HEK293T (cell line): ENCODE data around the gene NUDC.

Source experiments
- CTCF ChIA-PET: fragments of 350-600 bp; formaldehyde crosslinking; extraction: SDS; loops from one replicate; lab custom pipeline; 2021; ENCODE audit warnings: antibody characterized with exemption, inconsistent platforms; lab: Yijun Ruan, JAX
- POLR2A ChIA-PET: fragments of 350-600 bp; formaldehyde crosslinking; extraction: SDS; loops from one replicate; lab custom pipeline; 2020; ENCODE audit warnings: antibody characterized with exemption, inconsistent platforms; lab: Yijun Ruan, JAX
- DNase-seq: peaks from one replicate; pipeline ENCODE4 v3.0.0; 2012; ENCODE audit warnings: mixed read lengths; ENCODE audit errors: extremely low spot score
- ARNT ChIP-seq: fragments of 450-650 bp; IDR thresholded peaks from 2 replicates; pipeline ENCODE4 v1.6.1; 2017; ENCODE audit warnings: mild to moderate bottlenecking
- BHLHE40 ChIP-seq: fragments of 450-650 bp; IDR thresholded peaks from 2 replicates; pipeline ENCODE4 v1.6.1; 2016; ENCODE audit warnings: mild to moderate bottlenecking, moderate library complexity, borderline replicate concordance
- CTBP1 ChIP-seq: fragments of 450-650 bp; IDR thresholded peaks from 2 replicates; pipeline ENCODE4 v1.6.1; 2016; ENCODE audit warnings: borderline replicate concordance
- ELF4 ChIP-seq: fragments of 450-650 bp; IDR thresholded peaks from 2 replicates; pipeline ENCODE4 v1.6.1; 2017; ENCODE audit warnings: antibody characterized with exemption
- FOXA1 ChIP-seq: fragments of 450-650 bp; IDR thresholded peaks from 2 replicates; pipeline ENCODE4 v1.6.1; 2016; ENCODE audit warnings: mild to moderate bottlenecking
- FOXK2 ChIP-seq: fragments of 450-650 bp; IDR thresholded peaks from 2 replicates; pipeline ENCODE4 v1.6.1; 2016; ENCODE audit warnings: mild to moderate bottlenecking
- FOXM1 ChIP-seq: fragments of 450-650 bp; IDR thresholded peaks from 2 replicates; pipeline ENCODE4 v1.6.1; 2017; ENCODE audit warnings: mild to moderate bottlenecking, borderline replicate concordance
- HDGF ChIP-seq: fragments of 450-650 bp; IDR thresholded peaks from 2 replicates; pipeline ENCODE4 v1.6.1; 2017; ENCODE audit warnings: antibody characterized with exemption, borderline replicate concordance
- L3MBTL2 ChIP-seq: fragments of 450-650 bp; conservative IDR thresholded peaks from 2 replicates; pipeline ENCODE4 v1.6.1; 2016; ENCODE audit warnings: mild to moderate bottlenecking
- LEF1 ChIP-seq: fragments of 450-650 bp; IDR thresholded peaks from 2 replicates; pipeline ENCODE4 v1.6.1; 2017; ENCODE audit warnings: mild to moderate bottlenecking, borderline replicate concordance
- NFRKB ChIP-seq: fragments of 450-650 bp; IDR thresholded peaks from 2 replicates; pipeline ENCODE4 v1.6.1; 2016; ENCODE audit warnings: mild to moderate bottlenecking, moderate library complexity
- SP1 ChIP-seq: fragments of 450-650 bp; IDR thresholded peaks from 2 replicates; pipeline ENCODE4 v1.6.1; 2017
- SUZ12 ChIP-seq: fragments of 450-650 bp; IDR thresholded peaks from 2 replicates; pipeline ENCODE4 v1.6.1; 2016; ENCODE audit warnings: mild to moderate bottlenecking
- TARDBP ChIP-seq: fragments of 450-650 bp; IDR thresholded peaks from 2 replicates; pipeline ENCODE4 v1.6.1; 2016
- ZNF384 ChIP-seq: fragments of 450-650 bp; IDR thresholded peaks from 2 replicates; pipeline ENCODE4 v1.6.1; 2016
- TF ChIP-seq, protein P1 (sequence below): fragments of 450-650 bp; IDR thresholded peaks from 2 replicates; pipeline ENCODE4 v1.6.1; 2016

Gene NUDC

GRCh38 chr1:26910343-26911160 is 11.0 kb upstream of the NUDC start:
- no peak for DNase-seq
- ChIA-PET POLR2A (interaction anchor here (1.0 to 1.2 kb wide), 3 partner anchors 10 to 20 kb away, joined by 4 to 7 read pairs (median 4); partner anchors contain the start of genes GPATCH3 and GPN2), CTCF (no interaction called here)
- TF ChIP-seq FOXK2 (no peak), NFRKB (no peak), BHLHE40 (no peak), ELF4 (no peak)
- TF ChIP-seq, protein P1, sequence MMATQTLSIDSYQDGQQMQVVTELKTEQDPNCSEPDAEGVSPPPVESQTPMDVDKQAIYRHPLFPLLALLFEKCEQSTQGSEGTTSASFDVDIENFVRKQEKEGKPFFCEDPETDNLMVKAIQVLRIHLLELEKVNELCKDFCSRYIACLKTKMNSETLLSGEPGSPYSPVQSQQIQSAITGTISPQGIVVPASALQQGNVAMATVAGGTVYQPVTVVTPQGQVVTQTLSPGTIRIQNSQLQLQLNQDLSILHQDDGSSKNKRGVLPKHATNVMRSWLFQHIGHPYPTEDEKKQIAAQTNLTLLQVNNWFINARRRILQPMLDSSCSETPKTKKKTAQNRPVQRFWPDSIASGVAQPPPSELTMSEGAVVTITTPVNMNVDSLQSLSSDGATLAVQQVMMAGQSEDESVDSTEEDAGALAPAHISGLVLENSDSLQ = no peak

- TF ChIP-seq CTBP1 (no peak), ZNF384 (no peak), BHLHE40 (no peak), SP1 (no peak), FOXA1 (no peak), TARDBP (no peak), SUZ12 (no peak)
- TF ChIP-seq, protein P1 = no peak
- ChIA-PET CTCF (no interaction called here), POLR2A (interaction anchor here (1.2 kb wide), 1 partner anchor 11 kb away, joined by 7 read pairs; the partner anchor contains the start of gene GPATCH3)
- no peak for DNase-seq
These were observed 10.0 kb upstream of the NUDC start for GRCh38 chr1:26911399-26912146.

GRCh38 chr1:26912147-26912490 is 9.4 kb upstream of the NUDC start:
- no peak for TF ChIP-seq CTBP1
- no peak for TF ChIP-seq SP1
- TF ChIP-seq LEF1 = no peak
- TF ChIP-seq L3MBTL2 = no peak
- no peak for TF ChIP-seq BHLHE40
- no peak for TF ChIP-seq FOXM1
- TF ChIP-seq ZNF384 = no peak
- TF ChIP-seq HDGF = no peak
- TF ChIP-seq FOXK2 = no peak
- no peak for TF ChIP-seq SUZ12
- no peak for TF ChIP-seq ELF4
- no peak for TF ChIP-seq ARNT
- ChIA-PET CTCF (no interaction called here), POLR2A (interaction anchor here (2.4 to 4.6 kb wide), 2 partner anchors 13 to 47 kb away, joined by 8 to 31 read pairs; partner anchors contain the start of gene GPATCH3)
- DNase-seq = no peak

DNA sequence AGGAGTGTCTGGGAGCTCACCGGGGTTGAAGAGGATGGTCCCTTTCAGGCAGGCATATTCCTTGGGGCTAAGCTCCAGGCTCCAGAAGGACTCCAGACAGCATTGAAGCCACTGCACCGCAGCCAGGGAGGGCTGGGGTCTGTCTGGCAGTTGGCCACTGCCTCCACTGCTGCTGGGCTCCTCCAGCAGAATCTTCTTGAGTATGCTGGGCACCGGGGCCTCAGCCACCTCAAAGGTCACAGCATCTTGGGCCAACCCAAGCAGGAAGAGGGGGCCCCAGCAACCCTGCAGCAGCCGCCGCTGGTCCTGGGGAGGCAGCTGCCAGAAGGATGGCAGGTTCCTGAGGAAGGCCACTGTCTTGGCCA is 8.2 kb upstream of the NUDC start:
- DNase-seq = no peak
- TF ChIP-seq ZNF384 (no peak), TARDBP (no peak), SP1 (no peak), LEF1 (no peak), NFRKB (no peak), ELF4 (no peak), ARNT (no peak), FOXM1 (no peak), FOXK2 (no peak), SUZ12 (no peak), L3MBTL2 (no peak), BHLHE40 (no peak), HDGF (no peak), FOXA1 (no peak), CTBP1 (no peak)
- TF ChIP-seq, protein P1 = no peak
- CTCF ChIA-PET = interaction anchor here (0.7 to 1.0 kb wide), 2 partner anchors 9 to 10 kb away, joined by 3 to 4 read pairs; no protein-coding TSS in a partner anchor
- POLR2A ChIA-PET = interaction anchor here (0.7 to 4.6 kb wide), 4 partner anchors 10 to 49 kb away, joined by 3 to 31 read pairs (median 10); partner anchors contain the start of genes GPATCH3 and GPN2

DNA sequence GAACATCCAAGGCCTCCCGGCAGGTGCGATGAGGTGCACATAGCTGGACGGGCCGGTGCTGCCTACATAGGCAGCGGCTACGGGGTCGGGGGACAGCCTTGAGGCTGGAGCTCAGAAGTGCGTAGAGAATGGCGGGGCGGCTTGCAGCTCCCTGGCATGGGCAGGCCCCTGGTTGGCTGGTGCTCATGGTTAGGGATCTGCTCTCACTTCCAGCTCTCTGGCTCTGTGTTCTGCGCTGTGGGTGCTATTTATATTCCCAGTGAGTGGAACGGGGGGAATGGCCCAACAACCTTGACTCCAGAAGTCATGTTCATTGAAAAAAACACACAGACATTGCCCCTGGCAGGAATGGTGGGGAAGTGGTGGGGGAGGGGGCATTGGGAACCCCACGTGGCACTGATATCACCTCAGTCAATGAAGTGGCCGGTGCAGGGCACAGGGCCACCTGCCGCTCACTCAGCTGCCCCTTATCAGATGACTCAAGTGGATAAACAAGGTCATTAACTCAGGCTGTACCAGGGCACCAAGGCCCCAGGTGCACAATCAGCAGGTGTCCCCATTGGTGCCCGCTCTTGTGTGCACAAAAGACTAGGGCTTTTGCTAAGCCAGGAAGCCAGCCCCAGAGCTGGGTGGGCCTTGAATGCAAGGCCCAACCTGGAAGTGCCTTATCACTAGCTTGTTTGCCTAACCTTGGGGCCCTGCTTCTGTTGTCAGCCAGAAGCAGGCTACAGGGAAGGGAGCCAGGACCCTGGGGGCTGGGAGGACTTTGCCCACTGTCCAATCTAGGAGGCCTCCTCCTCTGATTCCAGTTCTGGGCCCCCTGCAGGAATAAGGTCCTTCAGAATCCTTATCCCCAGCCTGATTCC is 7.6 kb upstream of the NUDC start, which contains the start of gene NR0B2:
Gene NR0B2 (minus strand): TSS at position 222 of the 866 bp plus-strand sequence. CDS start 35 bp downstream, at position 187.
- no peak for DNase-seq
- CTCF ChIA-PET = interaction anchor here (1.0 kb wide), 1 partner anchor 9 kb away, joined by 3 read pairs; no protein-coding TSS in a partner anchor
- TF ChIP-seq FOXK2 = no peak
- no peak for TF ChIP-seq ZNF384
- TF ChIP-seq LEF1 = no peak
- no peak for TF ChIP-seq L3MBTL2
- no peak for TF ChIP-seq TARDBP
- no peak for TF ChIP-seq FOXM1
- TF ChIP-seq ARNT = no peak
- no peak for TF ChIP-seq NFRKB
- no peak for TF ChIP-seq SUZ12
- TF ChIP-seq FOXA1 = no peak
- no peak for TF ChIP-seq ELF4
- TF ChIP-seq BHLHE40 = no peak
- TF ChIP-seq, protein P1 = no peak
- no peak for TF ChIP-seq HDGF
- TF ChIP-seq SP1 = no peak
- TF ChIP-seq CTBP1 = no peak
- POLR2A ChIA-PET = interaction anchor here (2.3 to 4.6 kb wide), 3 partner anchors 15 to 49 kb away, joined by 8 to 31 read pairs (median 13); partner anchors contain the start of genes GPATCH3 and GPN2
